EH (cell line): Measurements from ENCODE around the gene ZNF324B.
"Not testable (repeated sequence)": the region's sequence is repeated elsewhere in the genome, so short reads cannot be mapped to it uniquely, and the experiment has no call there.

Experiments used
- DNase-seq: peaks from one replicate; pipeline ENCODE4 v3.0.0-alpha.2; 2015; ENCODE audit warnings: low read depth

Gene ZNF324B

DNA sequence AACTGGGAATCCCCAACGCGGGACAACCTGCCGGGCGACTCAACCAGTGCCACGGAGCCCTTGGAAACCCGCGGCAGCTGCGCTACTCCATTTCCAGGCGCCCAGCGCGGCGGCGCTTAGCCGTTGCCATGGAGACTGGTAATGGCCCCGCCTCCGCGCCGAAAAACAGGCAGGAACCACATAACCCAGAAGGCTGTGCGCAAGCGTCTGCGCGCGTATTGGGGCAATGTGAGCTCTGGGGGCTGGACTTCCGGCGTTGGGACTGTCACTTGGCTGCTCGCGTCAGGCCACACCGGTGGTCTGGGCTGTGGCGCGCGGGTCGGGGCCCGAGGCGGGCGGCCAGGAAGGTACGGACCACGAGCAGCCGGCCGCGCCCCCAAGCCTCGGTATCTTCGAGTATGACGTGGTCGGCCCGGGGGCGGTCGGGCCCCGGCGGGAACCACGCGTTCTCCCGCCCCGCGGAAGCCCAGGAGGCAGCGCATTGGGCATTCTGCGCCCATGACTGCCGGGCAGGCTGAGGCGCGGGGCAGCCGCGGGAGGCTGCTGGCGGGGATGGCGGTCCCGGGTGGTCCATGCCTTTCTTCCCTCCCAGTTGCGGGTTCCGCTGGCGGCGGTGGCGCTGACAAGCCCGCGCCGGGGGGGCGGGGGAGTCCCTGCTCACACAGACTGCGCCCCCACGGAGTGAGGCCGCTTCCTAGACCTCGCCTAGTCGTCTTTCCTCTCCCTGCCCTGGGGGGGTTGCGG, at the start of gene ZNF324B:
ZNF324B (plus strand) TSS at position 265 of the 744 bp plus-strand sequence. CDS start 2,080 bp downstream, outside the sequence.
- peak; percentile 95 for DNase-seq

DNA sequence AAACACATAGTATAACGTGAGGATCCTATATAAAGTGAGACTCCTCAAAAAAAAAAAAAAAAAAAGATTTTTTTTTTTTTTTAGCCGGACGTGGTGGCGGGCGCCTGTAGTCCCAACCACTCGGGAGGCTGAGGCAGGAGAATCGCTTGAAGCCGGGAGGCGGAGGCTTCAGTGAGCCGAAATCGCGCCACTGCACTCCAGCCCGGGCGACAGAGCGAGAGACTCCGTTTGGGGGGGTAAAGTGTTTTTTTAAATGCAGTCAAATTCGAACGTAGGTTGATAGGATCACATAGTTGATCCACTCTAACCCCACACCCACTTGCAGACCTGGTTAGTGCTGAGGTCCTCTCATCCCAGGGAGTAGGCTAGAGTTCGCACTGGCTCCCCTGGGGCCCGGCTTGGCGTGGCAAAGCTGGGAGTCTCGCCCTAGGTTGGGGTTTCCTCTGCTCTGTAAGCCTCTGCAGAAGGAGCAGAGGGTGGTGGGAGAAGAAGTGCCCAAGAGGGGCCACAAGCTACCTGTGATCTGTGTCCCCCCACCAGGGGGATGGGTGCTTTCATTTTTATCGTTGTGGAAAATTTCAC, 49.5 kb upstream of the ZNF324B start:
- DNase-seq = no peak

DNA sequence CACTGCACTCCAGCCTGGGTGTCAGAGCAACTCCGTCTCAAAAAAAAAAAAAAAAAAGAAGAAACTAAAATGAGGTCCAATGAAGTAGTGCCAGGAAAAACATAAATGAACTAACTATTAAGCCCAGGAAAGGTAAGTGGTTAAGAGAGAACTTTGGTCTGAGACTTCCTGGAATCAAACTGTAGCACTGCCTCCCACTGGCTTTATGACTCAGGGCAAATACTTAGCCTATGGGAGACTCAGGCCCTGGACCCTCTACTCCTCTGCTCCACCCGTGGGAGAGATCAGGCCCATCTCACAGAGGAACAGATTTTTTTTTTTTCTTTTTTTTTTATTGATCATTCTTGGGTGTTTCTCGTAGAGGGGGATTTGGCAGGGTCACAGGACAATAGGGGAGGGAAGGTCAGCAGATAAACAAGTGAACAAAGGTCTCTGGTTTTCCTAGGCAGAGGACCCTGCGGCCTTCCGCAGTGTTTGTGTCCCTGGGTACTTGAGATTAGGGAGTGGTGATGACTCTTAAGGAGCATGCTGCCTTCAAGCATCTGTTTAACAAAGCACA, 47.4 kb upstream of the ZNF324B start:
- not testable (repeated sequence) for DNase-seq

DNA sequence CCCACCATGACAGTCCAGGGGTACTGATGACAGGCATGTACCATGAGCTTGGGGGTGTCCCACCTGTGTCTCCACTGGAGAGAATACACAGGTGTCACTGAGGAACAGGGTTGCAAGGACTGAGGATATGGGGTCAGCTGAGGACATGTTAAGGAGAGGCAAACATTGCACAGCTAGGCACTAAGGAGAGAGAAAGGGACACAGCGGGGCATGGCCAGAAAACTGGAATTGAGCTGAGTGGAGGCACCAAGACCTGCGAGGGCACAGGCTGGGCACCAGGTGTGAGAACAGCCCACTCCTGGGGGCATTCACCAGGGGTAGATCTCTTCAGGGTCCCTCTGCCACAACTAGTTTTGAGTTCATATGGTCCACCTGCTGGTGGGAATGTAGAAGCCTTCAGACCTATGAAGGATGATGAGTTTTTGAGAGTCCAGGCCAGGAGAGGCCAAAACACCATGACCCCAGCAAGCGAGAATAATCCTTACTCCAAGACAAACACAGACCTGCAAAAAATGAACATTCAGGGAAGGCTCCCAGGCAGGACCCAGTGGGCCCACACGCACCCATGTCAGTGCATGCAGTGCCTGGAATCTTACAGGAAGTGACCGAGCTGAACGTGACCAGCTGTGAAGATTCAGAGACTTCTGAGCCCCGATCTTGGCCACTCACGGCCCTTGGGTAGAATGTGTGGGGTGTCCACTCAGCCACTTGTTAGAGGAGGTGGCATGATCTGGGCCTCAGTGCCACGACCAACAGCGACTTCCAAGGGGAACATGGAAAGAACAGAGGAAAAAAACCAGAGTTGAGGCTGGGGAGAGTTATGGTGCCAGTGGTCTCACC, 44.4 kb upstream of the ZNF324B start:
- peak; percentile 19 for DNase-seq

DNA sequence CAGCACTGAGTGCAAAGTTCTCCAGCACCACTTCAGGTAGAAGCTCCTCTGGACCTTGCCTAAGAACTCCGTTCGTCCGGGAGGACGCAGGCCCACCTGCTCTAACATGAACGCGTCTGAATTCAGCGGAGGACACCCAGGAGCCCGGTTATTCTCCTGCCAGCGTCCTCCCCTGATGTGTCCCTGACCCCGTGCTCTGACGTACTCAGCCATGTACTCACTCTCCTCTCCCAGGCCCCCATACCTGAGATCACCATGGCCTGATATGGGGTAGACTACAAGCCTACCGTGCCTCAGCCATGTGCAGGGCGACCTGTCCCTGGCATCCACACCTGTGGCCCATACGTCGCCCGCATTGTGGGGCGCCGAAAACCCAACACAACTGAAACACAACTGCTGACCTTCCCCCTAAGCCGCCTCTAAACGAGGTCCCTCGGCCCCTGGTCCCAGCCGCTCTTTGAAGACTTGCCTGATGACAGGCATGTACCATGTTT, 43.7 kb upstream of the ZNF324B start:
- no peak for DNase-seq

DNA sequence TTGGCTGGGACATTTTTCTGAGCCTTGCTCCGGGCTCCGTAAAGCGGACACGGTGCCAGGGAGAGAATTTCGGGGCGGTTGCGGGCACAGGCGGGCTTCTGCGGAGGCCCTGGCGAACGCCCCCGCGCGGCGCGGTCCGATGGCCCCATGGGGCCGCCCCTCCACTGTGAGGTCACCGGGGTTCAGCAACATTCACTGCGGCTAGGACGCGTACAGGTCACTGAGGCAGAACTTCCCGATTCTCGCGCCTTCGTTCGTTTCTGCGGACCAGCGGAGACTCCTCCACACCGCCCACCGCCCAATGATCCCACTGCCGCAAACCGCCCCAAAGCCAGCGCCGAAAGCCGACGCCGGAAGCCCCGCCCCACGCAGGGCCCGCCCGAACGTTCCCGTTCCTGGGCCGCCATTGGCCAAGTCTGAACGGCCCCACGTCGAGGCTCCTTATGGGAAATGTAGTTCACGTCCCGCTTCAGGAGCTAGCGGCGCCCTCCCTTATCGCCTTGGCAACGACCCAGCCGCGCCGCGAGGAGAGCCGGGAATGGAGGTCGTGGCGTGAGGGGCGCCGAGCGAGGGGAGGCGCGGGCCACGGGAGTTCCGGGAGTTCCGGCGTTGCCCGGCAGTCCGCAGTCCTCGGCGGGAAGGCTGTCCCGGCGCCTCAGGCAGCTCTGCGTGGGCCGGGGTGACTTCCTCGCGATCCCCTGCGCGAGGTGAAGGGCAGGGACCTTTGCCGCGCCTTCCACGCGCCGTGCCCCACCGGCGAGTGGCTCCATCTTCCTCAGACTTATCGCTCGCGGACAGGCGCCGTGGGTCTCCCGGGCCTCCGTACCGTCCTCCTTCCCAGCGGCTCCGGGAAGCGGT, 43.0 kb upstream of the ZNF324B start, which contains the start of gene ZNF584:
ZNF584 (plus strand) TSS at position 498 of the 858 bp plus-strand sequence. CDS start 499 bp downstream, outside the sequence.
- peak; percentile 94 for DNase-seq

DNA sequence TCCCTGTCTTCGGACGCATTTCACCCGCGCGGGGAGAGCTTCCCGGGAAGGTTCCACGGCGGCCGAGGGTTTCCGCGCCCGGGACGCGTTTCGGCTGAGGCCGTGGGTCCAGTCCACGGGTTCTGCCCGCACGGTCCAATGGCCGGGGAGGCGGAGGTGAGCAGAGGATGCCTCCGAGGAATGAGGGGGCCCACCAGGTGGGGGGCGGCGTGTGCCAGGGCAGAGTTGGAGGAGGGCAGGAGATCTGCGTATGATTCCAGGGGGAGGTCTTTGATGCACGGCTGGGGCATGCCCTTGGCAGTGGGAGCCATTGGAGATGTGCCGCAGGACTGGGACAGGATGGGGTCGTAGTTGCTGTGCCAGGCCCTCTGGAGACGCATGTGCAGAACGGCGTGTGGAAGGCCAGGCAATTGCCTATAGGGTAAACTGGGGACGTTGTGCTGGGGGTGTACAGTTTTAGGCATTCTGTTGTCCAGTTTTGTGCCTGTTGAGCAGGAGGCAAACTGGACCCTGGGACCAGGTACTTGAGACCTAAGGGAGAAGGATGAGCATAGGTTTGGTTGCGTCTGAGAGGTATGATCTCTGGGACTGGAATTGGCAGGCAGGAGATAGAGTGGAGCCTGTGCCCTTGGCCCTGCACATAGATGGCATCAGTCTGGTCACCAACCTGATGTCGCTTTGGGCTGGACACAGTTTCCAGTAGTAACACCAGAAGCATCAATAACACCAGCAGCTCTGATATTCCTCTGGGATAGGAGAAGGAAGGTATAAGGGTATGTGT, 42.2 kb upstream of the ZNF324B start:
- peak; percentile 47 for DNase-seq

DNA sequence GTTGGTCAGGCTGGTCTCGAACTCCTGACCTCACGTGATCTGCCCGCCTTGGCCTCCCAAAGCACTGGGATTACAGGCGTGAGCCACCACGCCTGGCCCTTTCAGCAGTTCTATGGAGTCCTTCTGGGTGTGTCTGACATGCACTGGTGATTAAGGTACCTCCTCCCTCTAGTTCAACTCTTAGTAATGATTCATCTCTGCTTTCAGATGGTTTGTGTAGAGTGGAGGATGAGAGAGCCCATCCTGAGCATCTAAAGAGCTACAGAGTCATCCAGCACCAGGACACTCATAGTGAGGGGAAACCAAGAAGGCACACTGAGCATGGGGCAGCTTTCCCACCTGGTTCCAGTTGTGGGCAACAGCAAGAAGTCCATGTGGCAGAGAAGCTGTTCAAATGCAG, 34.8 kb upstream of the ZNF324B start:
- DNase-seq = no peak

DNA sequence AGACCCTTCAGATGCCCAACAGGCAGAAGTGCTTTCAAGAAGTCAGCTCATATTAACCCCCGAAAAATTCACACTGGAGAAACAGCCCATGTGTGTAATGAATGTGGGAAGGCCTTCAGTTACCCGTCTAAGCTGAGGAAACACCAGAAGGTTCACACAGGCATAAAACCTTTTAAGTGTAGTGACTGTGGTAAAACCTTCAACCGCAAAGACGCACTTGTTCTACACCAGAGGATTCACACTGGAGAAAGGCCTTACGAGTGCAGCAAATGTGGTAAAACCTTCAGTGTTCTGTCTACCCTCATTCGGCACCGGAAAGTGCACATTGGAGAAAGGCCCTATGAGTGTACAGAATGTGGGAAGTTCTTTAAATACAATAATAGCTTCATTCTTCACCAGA, 34.4 kb upstream of the ZNF324B start:
- DNase-seq = no peak

DNA sequence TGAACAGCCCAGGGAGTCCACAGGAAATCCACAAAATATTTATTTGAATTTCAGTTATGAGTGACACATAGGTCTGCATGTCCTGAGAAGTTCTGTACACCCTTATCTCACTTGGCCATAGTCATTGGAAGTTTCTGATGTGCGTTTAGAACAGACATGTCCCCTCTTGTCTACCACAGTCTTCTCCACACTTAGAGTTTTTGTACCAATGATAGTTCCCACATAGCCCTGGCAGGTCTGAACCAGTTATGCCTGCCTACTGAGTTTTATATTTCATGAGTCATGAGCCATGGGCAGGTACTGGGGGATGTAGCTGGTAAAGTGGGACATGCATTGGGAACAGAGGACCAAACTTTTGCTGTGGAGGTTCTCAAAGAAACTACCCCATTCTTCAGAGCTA, 22.8 kb upstream of the ZNF324B start:
- no peak for DNase-seq

DNA sequence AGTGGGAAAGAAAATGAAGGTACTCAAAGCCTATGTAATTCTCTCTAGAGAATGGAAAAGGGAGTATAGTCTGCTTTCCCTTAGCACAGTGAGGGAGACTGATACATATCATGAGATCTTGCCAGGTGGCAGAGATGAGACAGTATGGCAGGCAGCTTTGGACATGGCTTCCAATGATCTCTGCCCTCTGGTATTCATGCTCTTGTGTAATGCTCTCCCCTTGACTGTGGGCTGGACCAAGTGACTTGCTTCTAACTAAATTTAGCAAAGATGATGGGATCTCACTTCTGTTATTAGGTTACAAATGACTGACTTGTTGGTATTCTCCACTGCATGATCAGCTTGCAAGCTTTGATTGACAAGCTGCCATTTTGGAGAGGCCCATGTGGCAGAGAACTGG, 21.7 kb upstream of the ZNF324B start:
- no peak for DNase-seq

DNA sequence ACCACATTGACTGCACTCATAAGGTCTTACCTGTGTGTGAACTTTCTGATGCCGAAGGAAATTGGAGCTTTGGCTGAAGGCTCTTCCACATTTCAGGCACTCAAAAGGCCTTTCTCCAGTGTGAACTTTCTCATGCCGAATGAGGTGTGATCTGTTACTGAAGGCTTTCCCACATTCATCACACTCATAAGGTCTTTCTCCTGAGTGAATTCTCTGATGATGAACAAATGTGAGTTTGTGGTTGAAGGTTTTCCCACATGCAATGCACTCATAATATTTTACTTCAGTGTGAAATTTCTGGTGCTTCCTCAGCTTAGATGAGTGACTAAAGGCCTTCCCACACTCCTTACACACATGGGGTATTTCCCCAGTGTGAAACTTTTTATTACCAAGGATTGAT, 17.2 kb upstream of the ZNF324B start:
- no peak for DNase-seq

DNA sequence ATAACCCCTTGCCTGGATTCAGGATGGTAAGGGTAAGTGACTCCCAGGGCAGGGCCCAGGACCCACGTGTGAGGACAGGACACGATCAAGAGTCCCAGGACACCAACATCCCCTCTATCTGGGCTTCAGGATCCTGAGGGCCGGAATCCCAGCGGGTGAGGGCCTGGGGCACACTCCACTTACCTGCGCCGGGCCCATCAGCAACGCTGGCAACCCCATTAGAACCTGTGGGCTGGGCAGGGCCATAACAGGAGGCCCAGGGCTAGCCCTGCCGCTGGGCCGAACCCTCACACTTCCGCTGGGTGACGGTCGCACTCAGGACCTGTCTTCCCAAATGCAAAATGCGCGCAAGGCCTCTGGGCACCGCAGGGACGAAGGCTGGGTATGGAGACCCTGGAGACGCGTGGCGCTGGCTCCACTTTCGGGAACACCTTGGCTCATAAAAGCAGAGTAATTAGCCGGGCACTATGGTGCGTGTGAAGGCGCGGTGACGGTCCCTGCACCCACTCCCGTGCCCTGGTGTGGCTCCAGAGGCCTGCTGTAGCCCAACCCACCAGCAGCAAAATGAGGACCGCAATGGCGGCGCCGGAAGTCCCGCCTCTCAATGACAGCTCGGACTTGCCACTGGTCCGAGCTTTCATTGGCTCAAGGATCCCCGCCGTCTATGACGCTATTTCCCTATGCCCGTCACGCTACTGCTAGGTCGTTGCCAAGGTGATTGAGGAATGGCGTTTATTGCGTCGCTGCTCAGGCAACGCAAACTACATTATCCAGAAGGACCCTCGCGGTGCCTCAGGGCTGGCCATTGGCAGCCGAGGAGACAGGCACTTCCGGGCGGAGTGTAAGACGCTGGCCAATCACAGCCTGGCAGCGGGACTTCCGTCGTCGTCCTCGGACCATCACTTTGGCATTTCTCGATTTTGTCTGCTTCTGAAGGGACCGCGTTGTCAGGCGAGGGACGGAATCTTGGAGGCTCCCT, 11.6 kb upstream of the ZNF324B start, which contains the start of gene ZNF132:
ZNF132 (minus strand) TSS at position 578 of the 979 bp plus-strand sequence; CDS start at position 246, 332 bp downstream.
- peak; percentile 100 for DNase-seq

DNA sequence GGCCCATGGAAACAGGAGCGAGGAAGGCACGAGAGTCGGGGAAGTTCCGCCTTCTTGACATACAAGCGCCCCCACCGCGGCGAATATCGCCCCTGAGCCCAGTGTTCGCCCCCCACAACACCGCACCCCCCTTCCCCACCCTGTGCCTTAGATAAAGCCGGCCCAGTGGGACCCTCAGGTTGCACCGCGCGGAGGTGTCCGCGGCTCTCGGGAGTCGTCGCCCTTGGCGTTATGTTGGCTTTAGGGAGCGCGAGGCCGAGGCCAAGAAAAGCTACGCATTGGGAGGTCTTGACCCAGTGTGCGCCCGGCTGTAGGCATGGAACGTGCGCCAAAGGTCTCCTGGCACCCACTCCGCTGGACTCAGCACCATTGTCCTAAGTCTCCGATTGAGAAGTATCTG, 10.9 kb upstream of the ZNF324B start:
- DNase-seq = no peak

DNA sequence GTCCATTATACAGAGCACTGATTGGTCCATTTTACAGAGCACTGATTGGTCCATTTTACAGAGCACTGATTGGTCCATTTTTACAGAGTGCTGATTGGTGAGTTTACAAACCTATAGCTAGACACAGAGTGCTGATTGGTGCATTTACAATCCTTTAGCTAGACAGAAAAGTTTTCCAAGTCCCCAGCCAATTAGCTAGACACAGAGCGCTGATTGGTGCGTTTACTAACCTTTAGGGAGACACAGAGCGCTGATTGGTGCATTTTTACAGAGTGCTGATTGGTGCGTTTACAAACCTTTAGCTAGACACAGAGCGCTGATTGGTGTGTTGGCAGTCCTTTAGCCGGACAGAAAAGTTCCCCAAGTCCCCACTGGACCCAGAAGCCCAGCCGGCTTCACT, 8.4 kb upstream of the ZNF324B start:
- not testable (repeated sequence) for DNase-seq

DNA sequence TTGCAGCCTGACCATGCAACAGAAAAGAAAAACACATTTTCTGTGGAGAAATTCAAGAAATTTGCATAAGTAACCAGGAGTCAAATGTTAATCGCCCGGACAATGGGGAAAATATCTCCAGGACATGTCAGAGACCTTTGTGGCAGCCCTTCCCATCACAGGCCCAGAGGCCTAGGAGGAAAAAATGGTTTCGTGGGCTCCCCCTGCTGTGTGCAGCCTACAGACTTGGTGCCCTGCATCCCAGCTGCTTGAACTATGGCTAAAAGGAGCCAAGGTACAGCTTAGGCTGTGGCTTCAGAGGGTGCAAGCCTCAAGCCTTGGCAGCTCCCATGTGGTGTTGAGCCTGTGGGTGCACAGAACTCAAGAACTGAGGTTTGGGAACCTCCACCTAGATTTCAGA, 2.6 kb upstream of the ZNF324B start:
- DNase-seq = not testable (repeated sequence)

DNA sequence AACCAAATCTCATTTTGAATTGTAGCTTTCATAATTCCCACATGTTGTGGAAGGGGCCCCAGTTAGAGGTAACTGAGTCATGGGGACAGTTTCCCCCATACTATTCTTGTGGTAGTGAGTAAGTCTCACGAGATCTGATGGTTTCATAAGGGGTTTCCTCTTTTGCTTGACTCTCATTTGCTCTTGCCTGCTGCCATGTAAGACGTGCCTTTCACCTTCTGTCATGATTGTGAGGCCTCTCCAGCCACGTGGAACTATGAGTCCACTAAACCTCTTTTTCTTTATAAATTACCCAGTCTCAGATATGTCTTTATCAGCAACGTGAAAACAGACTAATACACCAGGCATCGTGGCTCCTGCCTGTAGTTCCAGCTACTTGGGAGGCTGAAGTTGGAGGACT, 1.4 kb upstream of the ZNF324B start:
- DNase-seq = not testable (repeated sequence)

DNA sequence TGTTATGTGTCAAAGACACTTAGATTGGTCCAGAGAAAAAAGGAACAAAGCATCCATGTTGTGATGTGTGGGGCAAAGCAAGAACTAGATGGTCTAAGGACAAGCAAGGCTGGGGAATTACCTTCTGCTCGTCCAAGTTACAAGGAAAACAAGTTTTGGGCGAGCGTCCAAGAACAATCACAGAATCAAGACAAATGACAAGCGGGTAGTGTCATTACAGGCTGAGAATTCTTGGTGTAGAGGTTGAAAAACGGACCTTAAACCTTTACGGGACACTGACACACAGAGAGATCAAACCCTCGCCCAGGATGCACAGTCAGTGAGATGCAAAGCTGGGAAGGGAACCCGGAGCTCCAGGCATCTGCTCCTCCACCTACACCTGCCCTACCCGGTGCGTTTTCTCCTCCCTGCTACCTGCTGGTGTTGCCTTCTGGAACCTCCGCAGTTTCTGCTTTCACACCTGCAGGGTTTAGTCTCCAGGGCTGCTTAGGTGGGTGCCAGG, 515 bp upstream of the ZNF324B start:
- no peak for DNase-seq

DNA sequence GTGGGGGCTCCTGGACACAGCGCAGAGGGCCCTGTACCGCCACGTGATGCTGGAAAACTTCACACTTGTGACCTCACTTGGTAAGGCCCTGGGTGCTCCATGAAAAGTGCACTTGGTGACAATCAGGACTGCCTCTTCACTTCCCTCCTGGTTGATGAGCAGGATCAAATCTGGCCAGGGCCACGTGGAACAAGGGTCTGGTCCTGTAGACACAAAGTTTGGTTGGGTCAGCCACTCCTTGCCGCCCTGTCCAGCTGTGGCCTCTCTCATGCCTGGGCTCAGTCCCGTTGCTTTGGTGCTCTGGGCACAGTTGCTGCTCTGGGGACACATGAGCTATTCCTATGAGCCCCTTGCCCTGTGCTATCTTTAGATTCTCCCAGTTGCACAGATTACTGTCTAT, 2.3 kb downstream of the ZNF324B start:
- no peak for DNase-seq
